ENCODE data around the gene FLII.

FLII gene

DNA sequence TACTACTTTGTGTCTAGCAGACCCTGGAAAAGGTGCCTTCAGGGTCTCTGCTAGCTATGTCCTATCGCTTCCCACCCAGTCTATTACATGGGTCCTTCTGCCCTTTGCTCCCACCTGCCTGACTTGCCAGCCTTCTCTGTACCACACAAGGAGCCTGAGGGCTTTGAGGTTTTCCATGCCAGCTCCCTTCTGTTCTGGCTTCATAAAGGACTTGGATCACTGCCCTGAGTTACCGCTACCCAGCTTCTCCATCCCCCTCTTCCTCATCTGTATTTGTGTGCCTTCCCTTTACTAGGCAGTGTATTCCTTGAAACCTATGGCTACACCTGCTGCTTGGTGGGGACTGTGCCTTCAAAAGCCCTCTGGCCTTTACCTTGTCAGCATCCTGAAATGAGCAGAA lies 52.7 kb downstream of the FLII start:
- DNase-seq (ENCODE audit: insufficient read length, low spot score) (no peak), FAIRE-seq (no peak)
- TF ChIP-seq POLR2A (IDR thresholded peaks at IDR 0.05; ENCODE audit: low read depth, low read length), result no peak

- DNase-seq (ENCODE audit: insufficient read length, low spot score), result no peak
- no peak for FAIRE-seq
- no peak for TF ChIP-seq POLR2A (IDR thresholded peaks at IDR 0.05; ENCODE audit: low read depth, low read length)
These were observed 55.2 kb downstream of the FLII start for GRCh38 chr17:18203308-18203707.

GRCh38 chr17:18201108-18201507 lies 57.4 kb downstream of the FLII start:
- FAIRE-seq (no peak), DNase-seq (ENCODE audit: insufficient read length, low spot score) (no peak)
- no peak for TF ChIP-seq POLR2A (IDR thresholded peaks at IDR 0.05; ENCODE audit: low read depth, low read length)

- FAIRE-seq (no peak), DNase-seq (ENCODE audit: insufficient read length, low spot score) (no peak)
- TF ChIP-seq POLR2A (IDR thresholded peaks at IDR 0.05; ENCODE audit: low read depth, low read length), result no peak
These were observed 60.0 kb downstream of the FLII start for GRCh38 chr17:18198530-18198929.

DNA sequence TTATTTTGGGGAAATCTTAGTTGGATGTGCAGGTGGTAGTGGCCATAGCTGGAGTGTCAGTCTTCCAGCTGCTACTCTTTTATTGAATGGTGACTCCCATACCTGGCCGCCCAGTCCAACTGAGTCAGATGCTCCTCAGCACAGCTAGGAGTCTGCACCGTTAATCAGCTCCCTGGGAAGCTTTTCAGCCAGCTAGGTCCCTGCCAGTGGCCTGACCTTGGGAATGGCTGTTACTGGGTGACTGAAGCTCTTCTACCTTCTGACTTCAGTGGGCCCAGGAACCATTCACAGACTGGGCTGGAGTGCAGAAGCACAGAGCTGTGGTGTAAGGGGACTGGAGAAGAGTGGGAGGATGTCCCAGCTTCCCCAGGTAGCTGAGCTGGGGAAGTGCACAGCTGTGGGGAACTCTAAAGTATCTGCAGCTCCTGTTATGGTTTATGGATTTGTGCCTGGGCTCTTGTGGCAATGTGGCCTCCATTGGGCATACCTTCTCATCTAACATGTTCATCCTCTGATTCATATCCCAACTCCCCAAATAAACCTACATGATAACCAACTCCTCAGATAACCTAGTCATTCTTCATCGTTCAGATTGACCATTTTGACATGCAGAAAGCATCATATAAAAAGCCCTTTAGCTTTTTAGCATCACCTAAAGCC lies 60.9 kb downstream of the FLII start:
- TF ChIP-seq POLR2A (IDR thresholded peaks at IDR 0.05; ENCODE audit: low read depth, low read length), result no peak
- DNase-seq (ENCODE audit: insufficient read length, low spot score) (no peak), FAIRE-seq (no peak)

DNA sequence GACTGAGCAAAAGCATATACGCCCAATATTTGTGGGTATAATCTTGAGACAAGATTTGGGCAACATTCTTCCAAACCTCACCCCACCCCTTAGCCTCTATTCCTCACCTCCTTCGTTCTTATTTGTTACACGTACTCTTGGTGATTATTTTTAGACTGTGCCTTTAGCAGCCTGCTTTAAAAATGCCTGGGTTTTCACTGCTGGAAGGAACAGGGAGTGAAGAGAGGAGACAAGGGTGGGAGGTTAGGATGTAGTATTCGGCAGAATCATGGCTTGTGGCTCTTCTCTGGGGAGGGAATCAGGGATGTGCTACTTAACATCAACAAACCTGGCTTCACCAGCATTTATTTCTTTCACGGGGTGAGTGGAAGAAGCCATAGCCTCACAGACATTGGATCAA lies 63.3 kb downstream of the FLII start:
- DNase-seq (ENCODE audit: insufficient read length, low spot score) (no peak), FAIRE-seq (no peak)
- no peak for TF ChIP-seq POLR2A (IDR thresholded peaks at IDR 0.05; ENCODE audit: low read depth, low read length)
